ENCODE results near the gene DCAF10.
"Not testable (repeated sequence)": the region's sequence is repeated elsewhere in the genome, so short reads cannot be mapped to it uniquely, and the experiment has no call there.

DCAF10 gene

DNA sequence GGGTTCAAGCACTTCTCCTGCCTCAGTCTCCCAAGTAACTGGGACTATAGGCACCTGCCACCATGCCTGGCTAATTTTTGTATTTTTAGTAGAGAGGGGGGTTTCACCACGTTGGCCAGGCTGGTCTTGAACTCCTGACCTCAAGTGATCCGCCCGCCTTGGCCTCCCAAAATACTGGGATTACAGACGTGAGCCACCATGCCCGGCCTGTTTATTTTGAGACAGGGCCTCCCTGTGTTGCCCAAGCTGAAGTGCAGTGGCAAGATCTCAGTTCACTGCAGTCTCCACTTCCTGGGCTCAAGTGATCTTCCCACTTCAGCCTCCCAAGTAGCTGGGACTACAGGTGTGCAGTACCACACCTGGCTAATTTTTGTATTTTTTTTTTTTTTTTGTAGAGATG is 109.2 kb downstream of the DCAF10 start:
- not testable (repeated sequence) for DNase-seq

GRCh38 chr9:37910271-37910670 is 109.7 kb downstream of the DCAF10 start:
- DNase-seq, result no peak

DNA sequence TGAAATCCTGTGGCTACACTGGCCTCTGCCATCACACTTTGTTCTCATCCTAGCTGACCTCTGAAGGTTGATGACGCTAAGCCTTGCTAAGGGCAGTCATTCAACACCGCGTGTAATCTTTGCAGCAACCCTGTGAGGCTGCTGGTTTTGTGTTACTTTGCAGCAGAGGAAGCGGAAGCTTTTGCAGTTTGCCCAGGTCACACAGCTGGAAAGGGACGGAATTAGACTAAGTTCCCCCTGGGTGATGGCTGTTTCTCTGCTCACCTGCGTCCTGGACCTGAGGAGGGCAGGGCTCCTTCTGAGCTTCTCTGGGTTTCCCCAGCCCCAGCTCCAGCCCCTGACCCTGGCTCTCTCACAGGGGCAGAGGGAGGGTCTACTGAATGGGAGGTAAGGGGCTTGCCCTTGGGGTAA is 110.7 kb downstream of the DCAF10 start:
- DNase-seq, result no peak

DNA sequence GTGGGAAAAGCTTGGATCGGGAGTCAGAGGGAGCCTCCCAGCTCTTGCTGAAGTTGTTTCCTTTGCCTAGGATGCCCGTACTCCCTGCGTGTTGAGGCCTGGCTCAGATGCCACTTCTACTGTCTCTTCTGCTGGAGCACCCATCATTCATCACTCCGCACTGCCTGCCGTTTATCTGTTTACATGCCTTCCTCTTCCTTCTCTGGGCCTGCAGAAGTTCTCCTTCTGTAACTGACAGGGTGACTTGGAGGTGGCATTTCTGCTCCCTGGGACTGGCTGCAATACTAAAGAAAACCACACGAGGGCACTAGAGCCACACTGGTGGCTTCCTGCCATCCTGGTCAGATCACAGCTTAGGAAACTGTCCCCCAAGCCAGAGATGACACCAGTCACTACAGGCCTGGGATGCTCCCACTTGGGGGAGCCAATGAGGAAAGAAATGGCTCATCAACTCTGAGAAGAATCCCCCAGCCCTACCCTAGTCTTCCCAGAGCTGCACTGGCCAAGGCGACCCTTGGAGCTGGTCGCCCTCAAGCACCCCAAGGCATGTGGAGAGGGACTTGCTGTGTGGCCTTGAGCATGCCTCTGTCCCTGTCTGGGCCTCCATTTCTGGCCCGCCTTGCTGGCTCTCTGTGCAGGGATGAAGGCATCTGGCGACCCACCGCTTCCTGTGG is 113.0 kb downstream of the DCAF10 start:
- DNase-seq, result peak; percentile 79

- no peak for DNase-seq
These were observed 113.6 kb downstream of the DCAF10 start for GRCh38 chr9:37914154-37914551.

DNA sequence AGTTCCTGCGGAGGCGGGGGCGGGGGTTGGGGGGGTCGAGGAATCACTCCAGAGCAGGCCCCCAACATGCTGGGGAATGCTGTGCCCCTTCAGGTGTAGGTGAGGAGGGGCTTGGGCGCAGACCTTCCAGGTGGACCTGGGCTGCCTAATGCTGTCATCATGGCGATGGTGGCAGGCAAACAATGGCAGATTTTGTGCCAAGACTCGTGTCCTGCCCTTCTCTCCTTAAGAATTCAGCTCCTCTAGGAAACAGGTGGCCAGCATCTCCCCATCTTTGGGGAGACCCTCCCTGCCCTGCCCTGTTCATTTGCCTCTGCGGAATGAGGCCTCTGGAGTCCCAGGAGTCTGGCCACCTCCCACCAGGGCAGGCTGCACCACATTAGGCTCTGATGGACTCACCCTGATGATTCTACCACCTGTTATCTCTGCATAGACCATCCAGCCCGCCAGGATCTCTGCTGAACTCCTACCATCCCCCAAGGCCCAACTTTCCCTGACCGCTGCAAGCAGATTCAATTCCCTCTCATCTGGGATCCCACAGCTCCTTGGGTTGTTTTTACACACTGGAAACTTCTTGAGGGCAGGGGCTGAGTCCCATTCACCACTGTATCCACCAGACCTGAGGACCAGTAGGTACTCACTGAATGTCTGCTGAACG is 114.2 kb downstream of the DCAF10 start:
- no peak for DNase-seq

DNA sequence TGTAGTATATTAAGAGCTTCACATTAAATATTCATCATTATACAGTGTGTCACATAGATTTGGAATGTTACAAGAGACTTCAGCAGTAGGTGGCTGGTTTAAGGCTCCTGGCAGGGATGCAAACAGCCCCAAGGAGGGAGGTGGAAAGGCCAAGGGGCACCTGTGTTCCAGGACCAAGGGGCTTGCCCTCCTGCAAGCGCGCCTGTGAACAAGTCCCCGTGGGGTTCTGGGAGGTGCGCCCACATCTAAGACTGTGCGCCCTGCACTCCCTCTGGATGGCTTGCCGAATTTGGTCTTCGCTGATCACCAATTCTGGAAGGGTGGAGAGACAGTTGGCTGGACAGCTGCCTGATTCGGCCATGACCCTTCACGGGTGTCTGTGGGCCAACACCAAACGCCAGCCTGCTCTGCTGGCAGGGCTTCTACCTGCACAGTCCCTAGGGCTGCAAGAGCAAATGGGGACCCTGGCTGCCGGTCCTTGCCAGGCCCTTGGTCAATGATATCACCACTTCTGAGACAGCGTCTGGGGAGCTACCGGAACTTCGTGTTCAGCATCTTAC is 115.4 kb downstream of the DCAF10 start:
- no peak for DNase-seq

GRCh38 chr9:37916471-37917312 is 116.1 kb downstream of the DCAF10 start:
- DNase-seq, result no peak

All from CD4-positive, alpha-beta T cell treated with Interleukin-15 for 1 hour (primary cell).